ENCODE results near the gene RHBDD2.
"Not testable (repeated sequence)": the region's sequence is repeated elsewhere in the genome, so short reads cannot be mapped to it uniquely, and the experiment has no call there.

RHBDD2 gene

GRCh38 chr7:75875113-75876080 lies 3.4 kb upstream of the RHBDD2 start:
- H3K4me3 Mint-ChIP-seq, result no peak overlapping the region
- no peak for DNase-seq (ENCODE audit: low spot score in 2 of 2)

DNA sequence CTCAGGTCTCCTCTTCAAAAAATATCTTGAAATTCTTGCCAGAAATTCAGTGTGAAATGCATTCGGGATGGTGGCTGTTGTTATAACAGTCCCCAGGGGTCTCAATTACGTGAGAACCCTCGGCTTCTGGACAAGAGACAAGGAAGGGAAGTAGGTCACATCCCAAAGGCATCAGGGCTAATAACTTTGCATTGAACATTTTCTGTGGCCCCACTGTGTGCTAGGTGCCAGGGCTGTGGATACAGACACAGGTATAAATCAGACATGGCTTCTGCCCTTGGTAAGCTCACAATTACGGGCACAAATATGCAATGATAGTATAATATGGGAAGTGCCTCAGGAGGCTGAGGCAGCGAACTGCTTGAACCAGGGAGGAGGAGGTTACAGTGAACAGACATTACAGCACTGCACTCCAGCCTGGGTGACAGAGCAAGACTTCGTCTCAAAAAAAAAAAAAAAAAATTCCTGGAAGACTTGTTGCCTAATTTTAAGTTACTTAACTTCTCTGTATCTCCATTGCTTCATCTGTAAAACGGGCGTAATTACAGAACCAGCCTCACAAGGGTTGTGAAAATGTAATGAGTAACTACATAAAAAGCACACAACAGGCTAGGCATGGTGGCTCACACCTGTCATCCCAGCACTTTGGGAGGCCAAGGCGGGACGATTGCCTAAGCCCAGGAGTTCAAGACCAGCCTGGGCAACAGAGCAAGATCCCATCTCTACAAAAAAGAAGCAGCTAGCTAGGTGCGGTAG lies 2.5 kb upstream of the RHBDD2 start:
- H3K4me3 Mint-ChIP-seq, result no peak overlapping the region
- H3K27ac Mint-ChIP-seq, result no peak overlapping the region
- no peak for ATAC-seq
- no peaks in the 10 kb centered on the region for H3K9me3 Mint-ChIP-seq
- no peak for DNase-seq (ENCODE audit: low spot score in 2 of 2)
- peaks cover 30% of the 10 kb centered on the region for H3K4me1 Mint-ChIP-seq
- H3K36me3 Mint-ChIP-seq, result peaks cover 17% of the 10 kb centered on the region

More at GRCh38 chr7:75875113-75876080, 3.4 kb upstream of the RHBDD2 start:
- Mint-ChIP-seq H3K36me3 (peaks cover 8% of the 10 kb centered on the region), H3K27ac (no peak overlapping the region), H3K9me3 (no peaks in the 10 kb centered on the region), H3K4me1 (peaks cover 33% of the 10 kb centered on the region)
- no peak for ATAC-seq

GRCh38 chr7:75878312-75878768 lies 494 bp upstream of the RHBDD2 start:
- Mint-ChIP-seq H3K4me3 (peak overlapping the region; percentile 98), H3K27ac (peak overlapping the region; percentile 94), H3K36me3 (peaks cover 37% of the 10 kb centered on the region), H3K9me3 (no peaks in the 10 kb centered on the region), H3K4me1 (peaks cover 30% of the 10 kb centered on the region)
- no peak for DNase-seq (ENCODE audit: low spot score in 2 of 2)
- peak; percentile 76 for ATAC-seq

GRCh38 chr7:75879771-75880184 lies 944 bp downstream of the RHBDD2 start:
- ATAC-seq (no peak), DNase-seq (ENCODE audit: low spot score in 2 of 2) (no peak)
- H3K4me3 Mint-ChIP-seq, result peak overlapping the region; percentile 98
- H3K36me3 Mint-ChIP-seq, result peaks cover 52% of the 10 kb centered on the region
- H3K27ac Mint-ChIP-seq, result peak overlapping the region; percentile 94
- H3K4me1 Mint-ChIP-seq, result peaks cover 30% of the 10 kb centered on the region
- H3K9me3 Mint-ChIP-seq, result no peaks in the 10 kb centered on the region

DNA sequence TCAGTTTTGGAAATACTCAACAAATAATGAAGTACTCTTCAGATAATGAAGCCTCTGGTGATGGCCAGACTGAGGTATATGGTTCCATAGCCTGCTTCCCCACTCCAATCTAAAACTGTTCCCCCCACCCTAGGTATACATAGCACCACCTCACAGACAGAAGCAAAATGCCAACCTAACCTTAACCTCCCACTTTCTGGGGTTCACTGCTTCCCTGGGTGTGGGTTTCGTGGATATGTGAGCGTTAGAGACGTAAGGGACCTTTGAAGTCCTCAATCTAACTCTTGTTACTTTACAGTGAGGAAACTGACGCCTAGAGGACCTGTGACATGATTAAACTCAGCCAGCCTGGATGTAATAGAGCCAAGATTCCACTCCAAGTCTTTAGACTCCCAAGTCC lies 1.4 kb downstream of the RHBDD2 start:
- no peak overlapping the region for H3K27ac Mint-ChIP-seq
- H3K4me1 Mint-ChIP-seq, result peaks cover 30% of the 10 kb centered on the region
- peak overlapping the region; percentile 98 for H3K4me3 Mint-ChIP-seq
- ATAC-seq, result no peak
- peaks cover 56% of the 10 kb centered on the region for H3K36me3 Mint-ChIP-seq
- no peak for DNase-seq (ENCODE audit: low spot score in 2 of 2)
- H3K9me3 Mint-ChIP-seq, result no peaks in the 10 kb centered on the region

DNA sequence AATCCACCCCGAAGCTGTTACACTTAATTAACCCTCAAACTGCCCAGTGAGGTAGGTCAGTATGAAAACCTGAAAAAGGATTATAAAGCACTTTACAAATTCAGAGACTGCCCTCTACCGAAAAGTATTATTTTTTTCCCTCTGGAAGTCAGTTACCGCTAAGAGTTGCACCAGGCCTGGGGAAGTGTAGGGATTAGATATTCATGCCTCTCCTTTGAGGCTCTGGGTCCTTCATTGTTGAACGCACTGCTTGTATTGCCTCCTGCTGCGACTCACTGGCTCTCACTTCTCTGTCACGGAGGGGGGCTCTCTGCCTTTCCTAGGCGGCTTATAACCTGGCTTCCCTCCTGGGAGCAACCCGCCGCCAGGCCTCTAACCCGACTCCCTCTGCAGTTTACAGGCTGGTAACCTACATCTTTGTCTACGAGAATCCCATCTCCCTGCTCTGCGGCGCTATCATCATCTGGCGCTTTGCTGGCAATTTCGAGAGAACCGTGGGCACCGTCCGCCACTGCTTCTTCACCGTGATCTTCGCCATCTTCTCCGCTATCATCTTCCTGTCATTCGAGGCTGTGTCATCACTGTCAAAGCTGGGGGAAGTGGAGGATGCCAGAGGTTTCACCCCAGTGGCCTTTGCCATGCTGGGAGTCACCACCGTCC lies 2.7 kb downstream of the RHBDD2 start:
- ATAC-seq (no peak), DNase-seq (ENCODE audit: low spot score in 2 of 2) (no peak)
- no peak overlapping the region for H3K27ac Mint-ChIP-seq
- H3K4me1 Mint-ChIP-seq, result peaks cover 30% of the 10 kb centered on the region
- H3K9me3 Mint-ChIP-seq, result no peaks in the 10 kb centered on the region
- H3K36me3 Mint-ChIP-seq, result peaks cover 70% of the 10 kb centered on the region
- no peak overlapping the region for H3K4me3 Mint-ChIP-seq

- not testable (repeated sequence) for H3K4me3 Mint-ChIP-seq; H3K9me3 Mint-ChIP-seq; ATAC-seq; DNase-seq (ENCODE audit: low spot score in 2 of 2); H3K27ac Mint-ChIP-seq
- peaks cover 87% of the 10 kb centered on the region for H3K36me3 Mint-ChIP-seq
- peaks cover 24% of the 10 kb centered on the region for H3K4me1 Mint-ChIP-seq
Measured at GRCh38 chr7:75883265-75883824, 4.5 kb downstream of the RHBDD2 start.

DNA sequence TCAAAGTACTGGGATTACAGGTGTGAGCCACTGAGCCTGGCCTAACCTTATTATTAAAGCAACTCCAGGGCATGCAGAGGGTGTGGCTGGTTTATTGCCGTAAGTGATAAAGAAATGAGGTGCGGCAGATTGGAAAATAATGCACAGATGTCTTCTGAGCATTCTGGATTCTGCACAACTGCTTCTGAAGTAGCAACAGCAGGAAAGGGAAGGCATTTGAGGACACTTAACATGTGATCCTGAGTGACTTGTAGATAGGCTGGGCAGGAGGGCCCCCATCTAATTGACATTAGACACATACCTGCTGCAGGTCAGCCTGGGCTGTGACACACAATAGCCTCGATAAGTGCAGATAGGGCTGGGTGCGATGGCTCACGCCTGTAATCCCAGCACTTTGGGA lies 5.6 kb downstream of the RHBDD2 start:
- no peaks in the 10 kb centered on the region for H3K9me3 Mint-ChIP-seq
- H3K36me3 Mint-ChIP-seq, result peaks cover 85% of the 10 kb centered on the region
- ATAC-seq (no peak), DNase-seq (ENCODE audit: low spot score in 2 of 2) (no peak)
- H3K4me1 Mint-ChIP-seq, result peaks cover 22% of the 10 kb centered on the region
- H3K4me3 Mint-ChIP-seq, result no peak overlapping the region
- H3K27ac Mint-ChIP-seq, result no peak overlapping the region

DNA sequence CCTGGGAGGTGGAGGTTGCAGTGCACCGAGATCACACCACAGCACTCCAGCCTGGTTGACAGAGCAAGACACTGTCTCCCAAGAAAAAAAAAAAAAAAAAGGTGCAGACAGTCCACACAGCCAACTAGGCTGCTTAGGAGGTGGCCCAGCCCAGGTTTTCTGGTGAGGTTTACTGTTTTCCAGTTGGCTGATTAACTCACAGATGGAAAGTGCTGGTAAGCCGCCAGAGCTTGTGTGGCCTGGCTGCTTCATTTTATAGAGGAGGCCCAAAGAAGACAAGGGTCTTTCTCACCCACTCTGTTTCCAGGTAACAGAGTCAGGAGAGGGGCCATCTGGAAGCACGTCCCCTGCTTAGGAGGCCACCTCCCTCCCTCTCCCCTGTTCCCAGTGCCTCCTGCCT lies 6.2 kb downstream of the RHBDD2 start:
- no peaks in the 10 kb centered on the region for H3K9me3 Mint-ChIP-seq
- ATAC-seq (no peak), DNase-seq (ENCODE audit: low spot score in 2 of 2) (no peak)
- peaks cover 17% of the 10 kb centered on the region for H3K4me1 Mint-ChIP-seq
- peaks cover 87% of the 10 kb centered on the region for H3K36me3 Mint-ChIP-seq
- no peak overlapping the region for H3K4me3 Mint-ChIP-seq
- H3K27ac Mint-ChIP-seq, result no peak overlapping the region

GRCh38 chr7:75887669-75888369 lies 9.0 kb downstream of the RHBDD2 start:
- ATAC-seq (no peak), DNase-seq (ENCODE audit: low spot score in 2 of 2) (no peak)
- peaks cover 64% of the 10 kb centered on the region for H3K36me3 Mint-ChIP-seq
- H3K4me1 Mint-ChIP-seq, result peaks cover 12% of the 10 kb centered on the region
- no peak overlapping the region for H3K4me3 Mint-ChIP-seq
- no peaks in the 10 kb centered on the region for H3K9me3 Mint-ChIP-seq
- peak overlapping the region; percentile 78 for H3K27ac Mint-ChIP-seq

DNA sequence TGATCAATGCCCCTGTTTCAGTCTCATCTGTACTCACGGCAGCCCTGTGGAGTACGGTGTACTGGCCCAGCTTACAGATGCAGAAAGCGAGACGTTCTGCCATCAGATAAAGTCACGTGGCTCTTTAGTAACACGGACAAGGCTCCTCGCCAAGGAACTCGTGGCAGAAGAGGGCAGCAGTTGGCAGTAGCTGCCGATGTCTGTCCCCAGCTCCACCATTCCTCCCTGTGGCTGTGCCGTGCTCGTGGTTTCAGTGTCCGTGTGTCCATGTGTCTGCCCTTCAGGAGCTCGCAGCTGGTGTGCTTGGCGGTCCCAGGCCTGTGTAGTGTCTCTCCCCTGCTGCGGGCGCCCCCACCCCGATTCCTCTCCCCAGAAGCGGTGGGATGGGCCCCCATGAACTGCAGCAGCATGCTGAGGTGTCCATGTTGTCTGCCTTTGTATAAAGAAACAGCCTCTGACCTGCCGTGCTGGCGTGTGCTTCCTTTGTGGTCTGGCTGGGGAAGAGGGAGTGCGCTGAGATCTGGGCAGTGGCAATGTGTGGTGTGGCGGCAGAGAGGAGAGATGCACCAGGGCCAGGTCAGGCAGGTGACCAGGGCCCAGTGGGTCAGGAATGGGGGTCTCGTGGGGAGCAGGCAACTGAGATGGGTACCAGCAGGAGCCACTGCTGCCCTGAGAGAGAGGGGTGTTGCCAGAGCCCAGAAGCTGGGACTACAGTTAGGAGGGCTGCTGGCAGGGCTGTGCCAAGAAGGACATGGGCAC lies 9.8 kb downstream of the RHBDD2 start:
- Mint-ChIP-seq H3K4me1 (peaks cover 12% of the 10 kb centered on the region), H3K36me3 (peaks cover 55% of the 10 kb centered on the region), H3K27ac (peak overlapping the region; percentile 78), H3K9me3 (no peaks in the 10 kb centered on the region), H3K4me3 (no peak overlapping the region)
- peak; percentile 9 for ATAC-seq
- DNase-seq (ENCODE audit: low spot score in 2 of 2), result no peak

DNA sequence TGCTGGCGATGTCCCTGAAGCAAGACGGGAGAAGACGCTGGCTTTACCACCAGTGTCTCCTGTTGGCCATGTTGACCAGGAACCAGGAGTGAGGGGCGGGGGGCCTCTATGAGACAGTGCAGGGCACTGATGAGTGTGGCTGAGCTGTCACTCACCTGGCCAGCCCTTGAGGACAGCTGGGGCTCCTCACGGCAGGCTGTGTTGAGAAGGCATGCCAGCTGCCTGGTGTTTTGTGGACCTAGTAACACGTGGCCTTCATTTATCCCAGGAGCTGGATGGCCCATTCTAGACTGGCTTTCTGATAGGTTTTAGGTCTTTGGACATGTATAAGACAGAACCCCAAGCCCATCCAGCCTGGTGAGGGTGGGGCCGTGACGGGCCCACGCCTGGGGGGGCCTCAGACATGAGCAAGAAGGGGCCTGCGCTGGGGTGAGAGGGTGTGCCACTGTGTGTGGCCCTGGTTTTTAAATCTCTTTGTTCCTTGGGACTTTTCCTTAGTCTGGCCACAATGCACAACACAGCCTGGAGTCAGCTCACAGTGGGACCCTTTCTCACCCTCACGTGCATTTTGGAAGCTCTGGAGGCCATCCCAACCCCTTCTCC lies 10.5 kb downstream of the RHBDD2 start:
- Mint-ChIP-seq H3K4me1 (peaks cover 12% of the 10 kb centered on the region), H3K36me3 (peaks cover 49% of the 10 kb centered on the region), H3K27ac (peak overlapping the region; percentile 52), H3K9me3 (no peaks in the 10 kb centered on the region), H3K4me3 (no peak overlapping the region)
- DNase-seq (ENCODE audit: low spot score in 2 of 2) (no peak), ATAC-seq (no peak)

GRCh38 chr7:75889826-75890225 lies 11.0 kb downstream of the RHBDD2 start:
- Mint-ChIP-seq H3K27ac (peak overlapping the region; percentile 52), H3K4me1 (peaks cover 12% of the 10 kb centered on the region), H3K36me3 (peaks cover 44% of the 10 kb centered on the region), H3K9me3 (no peaks in the 10 kb centered on the region), H3K4me3 (no peak overlapping the region)
- DNase-seq (ENCODE audit: low spot score in 2 of 2) (no peak), ATAC-seq (no peak)

Measured in stimulated activated effector memory CD8-positive, alpha-beta T cell treated with anti-CD3 and anti-CD28 coated beads, Interleukin-12 subunit alpha, Interleukin-12 subunit beta, amount 100 ng/mL, for 72 hours (primary cell).